Heart left ventricle (tissue), 16 donors: Measurements from ENCODE around the gene CXCR5. TPM values are rescaled to one million over a fixed set of nuclear protein-coding genes. Genes with fewer than 3 reads are reported as not detected.

Source experiments
- ATAC-seq, 4 donors: fragments of 200-7000 bp; cut with Tn5 transposase; one replicate each; pipeline ENCODE4 v1.9.1; 2020 to 2022; ENCODE audit warnings: moderate library complexity in 4 of 4, mild to moderate bottlenecking in 3 of 4, moderate number of reproducible peaks in 1 of 4
- DNase-seq, 5 donors: peaks; one replicate each; pipeline ENCODE4 v3.0.0-alpha.2; 2020
- H3K27ac ChIP-seq, 12 donors: fragments of 200-600 bp; sonication (generic) in 4 of 12; one replicate each; pipeline versions ENCODE4 v1.5.0 to v1.8.0; 2016 to 2022; ENCODE audit warnings: mild to moderate bottlenecking in 2 of 12
- H3K27me3 ChIP-seq, 9 donors: fragments of 200-600 bp; sonication (generic) in 2 of 9; one replicate each; pipeline versions ENCODE4 v1.5.1 to v1.8.0; 2016 to 2022; ENCODE audit warnings: mild to moderate bottlenecking in 3 of 9
- H3K36me3 ChIP-seq, 9 donors: fragments of 200-600 bp; sonication (generic) in 2 of 9; one replicate each; pipeline versions ENCODE4 v1.5.0 to v1.8.0; 2018 to 2022; ENCODE audit warnings: mild to moderate bottlenecking in 2 of 9
- H3K4me1 ChIP-seq, 12 donors: fragments of 200-600 bp; sonication (generic) in 4 of 12; one replicate each; pipeline versions ENCODE4 v1.5.0 to v1.8.0; 2016 to 2022; ENCODE audit warnings: mild to moderate bottlenecking in 3 of 12
- H3K4me3 ChIP-seq, 12 donors: fragments of 200-600 bp; sonication (generic) in 4 of 12; one replicate each; pipeline versions ENCODE4 v1.5.0 to v1.8.0; 2017 to 2022; ENCODE audit warnings: mild to moderate bottlenecking in 9 of 12, moderate library complexity in 4 of 12
- H3K9me3 ChIP-seq, 12 donors: fragments of 200-600 bp; sonication (generic) in 4 of 12; one replicate each; pipeline versions ENCODE4 v1.5.0 to v1.8.0; 2016 to 2022; ENCODE audit warnings: mild to moderate bottlenecking in 1 of 12
- CTCF ChIP-seq, 12 donors: fragments of 200-600 bp; sonication (generic) in 4 of 12; IDR thresholded peaks; one replicate each; pipeline versions ENCODE4 v1.5.0 to v1.8.0; 2018 to 2022; ENCODE audit warnings: antibody characterized with exemption in 12 of 12, mild to moderate bottlenecking in 5 of 12
- POLR2A ChIP-seq, 2 donors: fragments of 450-650 bp; IDR thresholded peaks; one replicate each; pipeline ENCODE4 v1.6.1; 2017; ENCODE audit warnings: antibody characterized with exemption in 2 of 2, mild to moderate bottlenecking in 2 of 2, moderate library complexity in 2 of 2
- WGBS, 4 donors: extraction: QIAGEN DNeasy Blood & Tissue Kit in 2 of 4; methylation state at CpG; one replicate each; pipeline versions ENCODE4 v1.1.5 to v1.1.7; 2013 to 2018; 5-methylcytosine and 5-hydroxymethylcytosine counted together
- intact Hi-C, 10 donors: fragments of 100-400 bp; cut with DNase I; formaldehyde crosslinking; loops; one replicate each; pipeline versions ENCODE4 v1.11.1 to v1.14.2; 2022
- polyA plus RNA-seq, 2 donors: library from polyadenylated mRNA; stranded (reverse); fragments of 200-250 nt; gene quantifications; one replicate each; pipeline ENCODE4 v1.2.3, GENCODE V29; 2013
- total RNA-seq, 9 donors: library from RNA; depleted of rRNA in 2 of 9; stranded (reverse); fragments of >200 nt in 2 of 9; fragmentation: NEBNext Ultra II Directional in 3 of 9; extraction: Animal tissue kit (Norgen Biotek cat#: 25700) in 3 of 9; gene quantifications; one replicate each; pipeline versions ENCODE4 v1.1.0 to v1.2.4, GENCODE V29; 2016 to 2023
- donor health status: ischemic (EF 13 %, LVEDD 7.1; RV severe dilation, severe dysfunction).
- donor health status: healthy with polysubstance abuse.
- donor health status: DM: no; HTN: yes; CAD: no.
- donor health status: DM: no; HTN: no; CAD: no.
- donor health status: ischemic (EF 25% LVEDD 6.9; RV normal size, moderate dysfunction).
- donor health status: ischemic (EF 25% LVEDD 5.7; RV mildly dilated, moderate dysfunction).
- donor health status: healthy.
- donor health status: DM: yes; HTN: yes; CAD: no.
- donor health status: ischemic (EF 35%, LVEDD 5.7; RV mildly dilated, moderate dysfunction).
- donor health status: nonischemic (EF 11% LVEDD 7.7; RV severe dilation, severe dysfunction).
- donor health status: DM: yes; HTN: yes; CAD: no.
- donor health status: PGD.
- donor health status: ischemic (EF 29% LVEDD 5.4; RV normal size, mild dysfunction).
- donor health status: nonischemic (EF 23%, LVEDD 6.1; RV moderate dilation, normal function).

CXCR5 gene
- total and polyA plus RNA-seq, 11 donors, result 0.11 to 0.27 (median 0.25) TPM; not detected in 8

DNA sequence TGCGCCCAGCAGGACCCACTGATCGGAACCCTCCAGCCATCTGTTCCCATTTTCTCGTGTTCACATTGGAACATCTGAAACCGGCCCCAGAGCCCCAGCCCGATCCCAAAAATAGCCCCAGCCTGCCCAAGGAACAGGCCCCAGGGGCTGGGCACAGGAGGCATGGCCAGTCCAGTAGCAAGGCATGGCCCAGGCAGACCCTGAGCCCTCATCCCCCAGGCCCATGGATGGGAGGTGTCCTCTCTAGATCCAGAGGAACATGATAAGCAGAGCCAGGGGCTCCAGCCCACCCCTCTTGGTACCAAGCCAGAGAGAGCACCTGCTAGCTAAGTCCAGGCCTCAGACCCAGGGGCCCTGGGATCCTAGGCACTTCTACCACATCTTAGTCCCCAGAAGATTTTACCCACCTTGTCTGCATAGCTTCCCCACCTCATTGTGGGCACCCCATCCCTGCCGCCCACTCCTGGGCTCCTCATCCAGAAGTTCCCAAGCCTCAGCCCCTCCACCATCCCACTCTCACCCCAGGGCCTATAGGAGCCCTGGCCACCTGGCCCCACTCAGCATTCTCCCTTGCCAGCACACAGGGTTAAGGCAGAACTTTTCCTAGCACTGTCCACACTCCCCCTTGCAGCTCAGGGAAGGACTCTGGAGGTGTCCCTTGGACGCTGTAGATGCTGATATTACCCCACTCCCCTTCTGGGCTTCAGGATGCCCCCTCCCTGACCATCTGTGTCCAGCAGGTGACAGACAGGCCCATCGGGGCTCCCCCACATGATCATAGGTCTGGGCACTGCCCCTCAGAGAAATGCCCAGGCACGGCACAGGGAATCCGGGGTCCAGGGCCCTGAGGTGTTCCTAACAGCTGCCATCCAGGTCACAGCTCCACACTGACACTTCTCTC lies 32.5 kb downstream of the CXCR5 start:
- Histone ChIP-seq H3K4me3 (peak overlapping the region in 6 of 12 donors; percentile 1 to 44 (median 10)), H3K4me1 (peaks cover 31 to 100% (median 99%) of the 10 kb centered on the region in 12 donors), H3K9me3 (no peaks in the 10 kb centered on the region), H3K27me3 (no peaks in the 10 kb centered on the region), H3K36me3 (no peaks in the 10 kb centered on the region), H3K27ac (peak overlapping the region; percentile 87 to 100 (median 95))
- intact Hi-C loops, result no loop called here
- ATAC-seq (no peak), DNase-seq (peak in 1 of 5 donors; percentile 61)
- WGBS, 4 donors, result 27 to 42% (median 39%) methylated on average over 8 to 10 of the region's 10 CpGs
- TF ChIP-seq POLR2A (IDR thresholded peaks at IDR 0.05) (no peak), CTCF (IDR thresholded peaks at IDR 0.05) (no peak)

DNA sequence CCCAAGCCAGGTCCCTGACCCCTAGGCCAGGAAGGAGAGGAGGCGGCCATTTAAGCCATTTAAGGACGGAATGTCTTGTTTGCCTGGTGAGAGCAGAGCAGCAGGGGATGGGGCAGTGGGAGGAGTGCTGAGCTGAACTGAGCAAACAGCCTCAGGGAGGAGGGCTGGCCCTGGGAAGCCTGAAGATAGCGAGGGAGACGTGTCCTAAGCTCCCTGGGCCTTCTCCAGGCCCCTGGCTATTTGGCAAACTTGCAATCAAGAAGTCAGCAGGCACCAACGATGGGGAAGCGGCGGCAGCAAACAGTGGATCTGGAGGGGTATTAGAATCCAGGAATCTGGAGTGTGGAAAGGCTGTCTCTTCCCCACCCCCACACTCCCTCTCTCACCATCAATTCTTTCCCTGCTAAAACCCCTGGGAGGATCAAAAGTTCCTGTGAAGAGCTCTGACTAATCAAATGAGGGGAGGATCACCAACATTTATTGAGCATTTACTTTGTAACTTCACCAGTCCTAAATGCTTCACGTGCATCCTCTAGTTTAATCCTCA lies 33.2 kb downstream of the CXCR5 start:
- peaks cover 35 to 100% (median 99%) of the 10 kb centered on the region in 12 donors for H3K4me1 ChIP-seq
- ATAC-seq, result peak; percentile 16 to 23 (median 20)
- TF ChIP-seq POLR2A (IDR thresholded peaks at IDR 0.05) (no peak), CTCF (IDR thresholded peaks at IDR 0.05) (no peak)

DNA sequence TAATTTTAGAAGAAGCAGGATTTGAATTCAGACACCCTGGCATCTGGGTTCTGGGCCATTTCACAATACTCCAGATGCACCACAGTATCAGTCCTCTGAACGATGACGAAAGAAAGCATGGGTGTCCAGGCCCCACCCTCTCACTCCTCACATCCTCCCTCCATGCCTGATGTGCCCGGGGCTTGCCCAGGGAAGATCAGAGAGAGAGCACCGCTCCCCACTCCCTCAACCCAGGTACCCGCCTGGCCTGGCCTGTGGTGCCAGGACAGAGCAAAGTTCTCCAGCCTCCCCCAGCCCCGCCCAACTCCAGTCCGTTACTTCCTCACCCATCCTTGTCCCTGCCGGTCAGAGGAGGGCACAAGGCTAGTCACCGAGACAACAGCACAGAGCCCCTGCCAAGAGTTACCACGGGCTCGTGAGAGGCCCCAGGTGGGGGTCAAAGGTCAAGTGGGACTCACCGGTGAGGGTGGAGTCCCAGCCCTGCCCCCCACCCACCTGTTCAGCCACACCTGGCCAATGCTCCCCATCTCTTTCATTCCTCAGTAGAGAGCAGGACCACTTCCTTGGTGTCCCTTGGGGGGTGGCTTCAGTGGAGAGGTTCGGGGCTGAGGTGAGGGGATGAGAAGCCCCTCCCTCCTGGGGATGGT lies 33.9 kb downstream of the CXCR5 start:
- no peak for TF ChIP-seq CTCF (IDR thresholded peaks at IDR 0.05)
- TF ChIP-seq POLR2A (IDR thresholded peaks at IDR 0.05), result peak in 1 of 2 donors; percentile 22
- DNase-seq, result peak in 2 of 5 donors; percentile 71 to 85
- Histone ChIP-seq H3K4me1 (peaks cover 35 to 100% (median 99%) of the 10 kb centered on the region in 12 donors), H3K4me3 (peak overlapping the region in 10 of 12 donors; percentile 8 to 95 (median 39)), H3K27ac (peak overlapping the region; percentile 87 to 100 (median 95)), H3K27me3 (no peaks in the 10 kb centered on the region), H3K9me3 (no peaks in the 10 kb centered on the region), H3K36me3 (no peaks in the 10 kb centered on the region)
- 10 to 23% (median 14%) methylated on average over 11 to 13 of the region's 13 CpGs for WGBS, 4 donors
- intact Hi-C loops, result no loop called here
- ATAC-seq, result peak in 3 of 4 donors; percentile 21 to 46 (median 40)

More for the DNA sequence above, 33.2 kb downstream of the CXCR5 start:
- peak overlapping the region in 6 of 12 donors; percentile 1 to 44 (median 10) for H3K4me3 ChIP-seq
- 32 to 42% (median 36%) methylated on average over 5 to 8 of the region's 8 CpGs for WGBS, 4 donors
- peak overlapping the region; percentile 87 to 100 (median 95) for H3K27ac ChIP-seq
- peak in 2 of 5 donors; percentile 84 to 85 for DNase-seq
- no peaks in the 10 kb centered on the region for H3K27me3 ChIP-seq
- H3K9me3 ChIP-seq, result no peaks in the 10 kb centered on the region
- intact Hi-C loops, result no loop called here
- no peaks in the 10 kb centered on the region for H3K36me3 ChIP-seq
